GM20000 (cell line): Measurements from ENCODE around the gene LAP3.

ENCODE experiments used
- DNase-seq: peaks from one replicate; pipeline ENCODE4 v3.0.0; 2012; ENCODE audit warnings: low spot score
- CTCF ChIP-seq: IDR thresholded peaks from 2 replicates; pipeline ENCODE4 v1.5.1; 2012; ENCODE audit warnings: mild to moderate bottlenecking, control low read depth; ENCODE audit errors: extremely low read depth, missing control alignments

The LAP3 gene

GRCh38 chr4:17544205-17544604, 32.8 kb upstream of the LAP3 start:
- no peak for TF ChIP-seq CTCF
- no peak for DNase-seq

DNA sequence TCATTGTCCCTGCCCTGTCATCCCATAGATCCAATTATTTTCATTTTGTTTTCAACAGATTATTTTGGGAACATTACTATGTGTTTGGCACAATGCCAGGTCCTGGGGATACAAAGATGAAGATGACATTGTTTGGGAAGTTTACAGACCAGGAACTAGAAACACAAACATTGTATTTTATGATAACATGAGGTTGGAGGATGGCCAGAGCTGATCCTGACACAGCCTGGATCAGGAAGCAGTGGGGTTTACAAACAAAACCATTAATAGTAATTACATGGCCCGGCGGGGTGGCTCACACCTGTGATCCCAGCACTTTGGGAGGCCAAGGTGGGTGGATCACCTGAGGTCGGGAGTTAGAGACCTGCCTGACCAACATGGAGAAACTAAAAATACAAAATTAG, 32.2 kb upstream of the LAP3 start:
- DNase-seq = no peak

GRCh38 chr4:17545374-17546140, 31.4 kb upstream of the LAP3 start:
- no peak for TF ChIP-seq CTCF
- no peak for DNase-seq

More for the DNA sequence above, 32.2 kb upstream of the LAP3 start:
- no peak for TF ChIP-seq CTCF

- TF ChIP-seq CTCF = no peak
These were observed 30.8 kb upstream of the LAP3 start for GRCh38 chr4:17546222-17546621.

DNA sequence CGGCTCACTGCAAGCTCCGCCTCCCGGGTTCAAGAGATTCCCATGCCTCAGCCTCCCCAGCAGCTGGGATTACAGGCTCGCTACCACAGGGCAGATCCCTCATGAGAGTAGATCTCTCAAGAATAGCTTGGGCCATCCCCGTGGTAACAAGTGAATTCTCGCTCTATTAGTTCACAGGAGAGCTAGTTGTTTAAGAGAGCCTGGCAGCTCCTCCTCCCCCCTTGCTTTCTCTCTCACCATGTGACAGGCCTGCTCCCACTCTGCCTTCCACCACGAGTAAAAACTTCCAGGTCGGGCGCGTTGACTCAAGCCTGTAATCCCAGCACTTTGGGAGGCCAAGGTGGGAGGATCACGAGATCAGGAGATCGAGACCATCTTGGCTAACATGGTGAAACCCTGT, 30.3 kb upstream of the LAP3 start:
- TF ChIP-seq CTCF = no peak

More at GRCh38 chr4:17546222-17546621, 30.8 kb upstream of the LAP3 start:
- DNase-seq = no peak

GRCh38 chr4:17550549-17550948, 26.4 kb upstream of the LAP3 start:
- TF ChIP-seq CTCF = no peak
- no peak for DNase-seq

More for the DNA sequence above, 30.3 kb upstream of the LAP3 start:
- DNase-seq = no peak

DNA sequence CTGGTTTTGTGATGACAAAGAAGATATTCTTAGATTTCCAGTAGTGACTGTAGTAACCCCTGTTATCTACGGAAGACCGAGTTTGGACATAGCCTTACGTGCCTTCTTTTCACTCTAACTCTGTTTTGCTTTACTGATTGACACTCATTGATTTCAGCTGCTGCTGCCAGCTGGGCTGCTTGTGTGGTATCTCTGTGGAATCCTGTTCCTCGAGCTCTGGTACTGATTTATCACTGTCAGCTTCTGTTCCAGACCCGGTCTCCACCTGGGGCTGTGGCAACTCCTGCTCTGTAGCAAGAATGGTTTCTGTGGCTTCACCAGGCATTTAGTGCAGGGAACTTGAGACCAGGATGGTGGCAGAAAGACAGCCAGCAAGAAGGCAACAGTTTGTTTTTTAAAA, 24.6 kb upstream of the LAP3 start:
- DNase-seq = no peak
- no peak for TF ChIP-seq CTCF
